ENCODE data around the gene UNC5B. TPM values are rescaled to one million over a fixed set of nuclear protein-coding genes. Genes with fewer than 3 reads are reported as not detected.

UNC5B gene
- total and polyA plus RNA-seq, 11 donors, result 4.8 to 22.8 (median 10.1) TPM

- ATAC-seq, result peak in 2 of 4 donors; percentile 35 to 38
- Histone ChIP-seq H3K4me1 (peaks cover 0 to 10% (median 0%) of the 10 kb centered on the region in 12 donors), H3K27me3 (no peaks in the 10 kb centered on the region), H3K9me3 (peaks cover 0 to 3% (median 0%) of the 10 kb centered on the region in 12 donors), H3K27ac (peak overlapping the region in 1 of 12 donors; percentile 15), H3K36me3 (peaks cover 0 to under 1% (median 0%) of the 10 kb centered on the region in 9 donors), H3K4me3 (no peak overlapping the region)
- TF ChIP-seq CTCF (IDR thresholded peaks at IDR 0.05) (no peak), POLR2A (IDR thresholded peaks at IDR 0.05) (no peak)
- intact Hi-C loops (cut with DNase I), result no loop called here
- no peak for DNase-seq
- 78 to 90% (median 88%) methylated on average over 8 of the region's 8 CpGs for WGBS, 4 donors
Observed at GRCh38 chr10:71307469-71308085, 95.2 kb downstream of the UNC5B start.

GRCh38 chr10:71308244-71308643 is 95.9 kb downstream of the UNC5B start:
- Histone ChIP-seq H3K27ac (peak overlapping the region in 1 of 12 donors; percentile 15), H3K4me3 (no peak overlapping the region), H3K4me1 (peaks cover 0 to 17% (median under 1%) of the 10 kb centered on the region in 12 donors), H3K36me3 (no peaks in the 10 kb centered on the region), H3K27me3 (no peaks in the 10 kb centered on the region), H3K9me3 (peaks cover 0 to 3% (median 0%) of the 10 kb centered on the region in 12 donors)
- DNase-seq (no peak), ATAC-seq (no peak)
- intact Hi-C loops (cut with DNase I), result no loop called here
- no peak for TF ChIP-seq POLR2A (IDR thresholded peaks at IDR 0.05)
- TF ChIP-seq CTCF (IDR thresholded peaks at IDR 0.05), result no peak
- 90 to 93% (median 92%) methylated on average over 2 of the region's 2 CpGs for WGBS, 4 donors

DNA sequence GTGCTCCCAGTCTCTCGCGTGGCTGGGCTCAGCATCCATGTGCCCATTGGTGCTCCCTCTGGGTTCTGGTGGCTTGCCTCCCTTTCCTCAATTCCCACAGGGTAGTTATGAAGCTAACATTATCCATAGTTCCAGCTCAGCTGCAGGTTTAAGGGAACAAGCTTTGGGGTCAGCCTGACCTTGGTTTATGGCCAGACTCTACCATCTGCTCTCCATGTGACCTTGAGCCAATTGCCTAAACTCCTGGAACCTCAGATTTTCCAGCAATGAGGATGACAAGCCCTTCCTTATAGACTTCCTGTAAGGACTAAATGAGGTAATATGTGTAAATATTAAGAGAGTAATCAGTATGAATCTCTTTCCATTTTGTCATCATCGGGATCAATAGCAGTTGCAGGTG is 96.6 kb downstream of the UNC5B start:
- Histone ChIP-seq H3K27me3 (no peaks in the 10 kb centered on the region), H3K36me3 (no peaks in the 10 kb centered on the region), H3K4me1 (peaks cover 0 to 24% (median 8%) of the 10 kb centered on the region in 12 donors), H3K4me3 (no peak overlapping the region), H3K27ac (no peak overlapping the region), H3K9me3 (peaks cover 0 to 3% (median 0%) of the 10 kb centered on the region in 12 donors)
- ATAC-seq, result no peak
- no peak for DNase-seq
- TF ChIP-seq CTCF (IDR thresholded peaks at IDR 0.05), result no peak
- no peak for TF ChIP-seq POLR2A (IDR thresholded peaks at IDR 0.05)
- intact Hi-C loops (cut with DNase I), result no loop called here
- WGBS, 4 donors, result 66 to 90% (median 76%) methylated on average over 3 of the region's 3 CpGs

GRCh38 chr10:71309919-71310318 is 97.5 kb downstream of the UNC5B start:
- ATAC-seq (no peak), DNase-seq (no peak)
- Histone ChIP-seq H3K27me3 (no peaks in the 10 kb centered on the region), H3K36me3 (no peaks in the 10 kb centered on the region), H3K9me3 (peaks cover 0 to 3% (median 0%) of the 10 kb centered on the region in 12 donors), H3K27ac (no peak overlapping the region), H3K4me1 (peaks cover 0 to 32% (median 13%) of the 10 kb centered on the region in 12 donors), H3K4me3 (no peak overlapping the region)
- WGBS, 4 donors, result 59 to 73% (median 69%) methylated on average over 3 of the region's 3 CpGs
- TF ChIP-seq POLR2A (IDR thresholded peaks at IDR 0.05) (no peak), CTCF (IDR thresholded peaks at IDR 0.05) (no peak)
- intact Hi-C loops (cut with DNase I), result loop anchor here in 9 of 10 donors (5.0 to 10.0 kb wide), 10 partner anchors 265 to 735 kb away; no protein-coding TSS in a partner anchor
